ENCODE results near the gene PTOV1. TPM values are rescaled to one million over a fixed set of nuclear protein-coding genes. Genes with fewer than 3 reads are reported as not detected.
A peak's percentile ranks its signal among the peaks of the same experiment; 100 is the strongest.

The PTOV1 gene
- total and polyA plus RNA-seq, 2 of the 13 experiments (the other 11 are each of a cell fraction or from before 2014, with no cell fraction given): 63.5 to 68.5 TPM

DNA sequence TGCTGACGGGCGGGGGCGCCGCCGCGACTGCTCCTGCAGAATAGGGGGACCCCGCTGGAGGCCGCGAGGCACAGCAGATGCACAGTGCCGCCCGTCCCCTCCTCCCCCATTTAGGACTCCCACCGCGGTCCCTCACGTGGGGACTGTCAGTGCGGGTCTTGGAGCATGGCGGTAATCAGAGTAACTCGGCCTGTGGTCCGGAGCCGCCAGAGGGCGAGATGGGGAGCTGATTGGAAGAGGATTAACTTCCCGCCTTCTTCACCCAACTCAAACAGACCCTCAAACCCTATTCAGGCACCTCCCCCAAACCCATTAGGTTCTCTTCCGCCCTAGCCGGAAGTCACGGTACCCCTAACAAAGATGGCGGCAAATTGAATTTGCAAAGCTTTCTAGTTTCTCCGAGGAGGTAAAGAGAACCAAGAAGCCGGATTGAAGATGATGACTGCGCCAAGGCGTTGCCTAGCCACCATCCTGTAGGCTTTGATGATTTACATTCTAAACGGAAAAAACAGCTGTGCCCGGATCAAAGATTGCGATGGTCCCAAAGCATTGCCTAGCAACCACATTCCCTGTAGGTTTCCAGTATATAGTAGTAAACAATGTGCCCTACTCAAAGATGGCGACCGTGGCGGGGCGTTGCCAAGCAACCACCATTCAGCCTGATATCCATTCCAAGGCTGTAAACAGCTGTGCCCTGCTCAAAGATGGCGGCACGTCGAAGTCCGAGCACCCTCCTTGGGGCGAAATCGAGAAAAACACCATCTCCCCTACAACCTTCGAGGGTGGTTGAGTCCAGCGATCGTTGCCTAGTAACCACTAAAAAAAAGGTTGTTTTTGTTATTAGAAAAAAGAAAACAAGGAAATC is 37.7 kb upstream of the PTOV1 start, which contains the start of gene FUZ (continued):
- TF ChIP-seq ZNF691 (CRISPR knock-in tag; IDR thresholded peaks at IDR 0.05; ENCODE audit: borderline replicate concordance, low read depth) (no peak), FOXA3 (CRISPR knock-in tag; IDR thresholded peaks at IDR 0.05) (no peak), MEF2D (CRISPR knock-in tag; IDR thresholded peaks at IDR 0.05) (no peak), ZNF816 (CRISPR knock-in tag; IDR thresholded peaks at IDR 0.05; ENCODE audit: borderline replicate concordance) (no peak), MYPOP (CRISPR knock-in tag; IDR thresholded peaks at IDR 0.05) (no peak), MTF1 (CRISPR knock-in tag; IDR thresholded peaks at IDR 0.05) (no peak), ISL2 (CRISPR knock-in tag; IDR thresholded peaks at IDR 0.05) (no peak), ZNF572 (CRISPR knock-in tag; IDR thresholded peaks at IDR 0.05) (no peak), HOXA3 (CRISPR knock-in tag; IDR thresholded peaks at IDR 0.05) (peak; percentile 51; the same call in 1 of the 2 replicates), ZSCAN9 (CRISPR knock-in tag; IDR thresholded peaks at IDR 0.05; ENCODE audit: borderline replicate concordance) (no peak), ETS1 (CRISPR knock-in tag; IDR thresholded peaks at IDR 0.05) (no peak)
- TF ChIP-seq, protein P1, sequence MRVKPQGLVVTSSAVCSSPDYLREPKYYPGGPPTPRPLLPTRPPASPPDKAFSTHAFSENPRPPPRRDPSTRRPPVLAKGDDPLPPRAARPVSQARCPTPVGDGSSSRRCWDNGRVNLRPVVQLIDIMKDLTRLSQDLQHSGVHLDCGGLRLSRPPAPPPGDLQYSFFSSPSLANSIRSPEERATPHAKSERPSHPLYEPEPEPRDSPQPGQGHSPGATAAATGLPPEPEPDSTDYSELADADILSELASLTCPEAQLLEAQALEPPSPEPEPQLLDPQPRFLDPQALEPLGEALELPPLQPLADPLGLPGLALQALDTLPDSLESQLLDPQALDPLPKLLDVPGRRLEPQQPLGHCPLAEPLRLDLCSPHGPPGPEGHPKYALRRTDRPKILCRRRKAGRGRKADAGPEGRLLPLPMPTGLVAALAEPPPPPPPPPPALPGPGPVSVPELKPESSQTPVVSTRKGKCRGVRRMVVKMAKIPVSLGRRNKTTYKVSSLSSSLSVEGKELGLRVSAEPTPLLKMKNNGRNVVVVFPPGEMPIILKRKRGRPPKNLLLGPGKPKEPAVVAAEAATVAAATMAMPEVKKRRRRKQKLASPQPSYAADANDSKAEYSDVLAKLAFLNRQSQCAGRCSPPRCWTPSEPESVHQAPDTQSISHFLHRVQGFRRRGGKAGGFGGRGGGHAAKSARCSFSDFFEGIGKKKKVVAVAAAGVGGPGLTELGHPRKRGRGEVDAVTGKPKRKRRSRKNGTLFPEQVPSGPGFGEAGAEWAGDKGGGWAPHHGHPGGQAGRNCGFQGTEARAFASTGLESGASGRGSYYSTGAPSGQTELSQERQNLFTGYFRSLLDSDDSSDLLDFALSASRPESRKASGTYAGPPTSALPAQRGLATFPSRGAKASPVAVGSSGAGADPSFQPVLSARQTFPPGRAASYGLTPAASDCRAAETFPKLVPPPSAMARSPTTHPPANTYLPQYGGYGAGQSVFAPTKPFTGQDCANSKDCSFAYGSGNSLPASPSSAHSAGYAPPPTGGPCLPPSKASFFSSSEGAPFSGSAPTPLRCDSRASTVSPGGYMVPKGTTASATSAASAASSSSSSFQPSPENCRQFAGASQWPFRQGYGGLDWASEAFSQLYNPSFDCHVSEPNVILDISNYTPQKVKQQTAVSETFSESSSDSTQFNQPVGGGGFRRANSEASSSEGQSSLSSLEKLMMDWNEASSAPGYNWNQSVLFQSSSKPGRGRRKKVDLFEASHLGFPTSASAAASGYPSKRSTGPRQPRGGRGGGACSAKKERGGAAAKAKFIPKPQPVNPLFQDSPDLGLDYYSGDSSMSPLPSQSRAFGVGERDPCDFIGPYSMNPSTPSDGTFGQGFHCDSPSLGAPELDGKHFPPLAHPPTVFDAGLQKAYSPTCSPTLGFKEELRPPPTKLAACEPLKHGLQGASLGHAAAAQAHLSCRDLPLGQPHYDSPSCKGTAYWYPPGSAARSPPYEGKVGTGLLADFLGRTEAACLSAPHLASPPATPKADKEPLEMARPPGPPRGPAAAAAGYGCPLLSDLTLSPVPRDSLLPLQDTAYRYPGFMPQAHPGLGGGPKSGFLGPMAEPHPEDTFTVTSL (CRISPR knock-in tag; IDR thresholded peaks at IDR 0.05; ENCODE audit: borderline replicate concordance): no peak
- TF ChIP-seq, protein P2, sequence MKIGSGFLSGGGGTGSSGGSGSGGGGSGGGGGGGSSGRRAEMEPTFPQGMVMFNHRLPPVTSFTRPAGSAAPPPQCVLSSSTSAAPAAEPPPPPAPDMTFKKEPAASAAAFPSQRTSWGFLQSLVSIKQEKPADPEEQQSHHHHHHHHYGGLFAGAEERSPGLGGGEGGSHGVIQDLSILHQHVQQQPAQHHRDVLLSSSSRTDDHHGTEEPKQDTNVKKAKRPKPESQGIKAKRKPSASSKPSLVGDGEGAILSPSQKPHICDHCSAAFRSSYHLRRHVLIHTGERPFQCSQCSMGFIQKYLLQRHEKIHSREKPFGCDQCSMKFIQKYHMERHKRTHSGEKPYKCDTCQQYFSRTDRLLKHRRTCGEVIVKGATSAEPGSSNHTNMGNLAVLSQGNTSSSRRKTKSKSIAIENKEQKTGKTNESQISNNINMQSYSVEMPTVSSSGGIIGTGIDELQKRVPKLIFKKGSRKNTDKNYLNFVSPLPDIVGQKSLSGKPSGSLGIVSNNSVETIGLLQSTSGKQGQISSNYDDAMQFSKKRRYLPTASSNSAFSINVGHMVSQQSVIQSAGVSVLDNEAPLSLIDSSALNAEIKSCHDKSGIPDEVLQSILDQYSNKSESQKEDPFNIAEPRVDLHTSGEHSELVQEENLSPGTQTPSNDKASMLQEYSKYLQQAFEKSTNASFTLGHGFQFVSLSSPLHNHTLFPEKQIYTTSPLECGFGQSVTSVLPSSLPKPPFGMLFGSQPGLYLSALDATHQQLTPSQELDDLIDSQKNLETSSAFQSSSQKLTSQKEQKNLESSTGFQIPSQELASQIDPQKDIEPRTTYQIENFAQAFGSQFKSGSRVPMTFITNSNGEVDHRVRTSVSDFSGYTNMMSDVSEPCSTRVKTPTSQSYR (CRISPR knock-in tag; IDR thresholded peaks at IDR 0.05; ENCODE audit: borderline replicate concordance): no peak
- TF ChIP-seq, protein P3, sequence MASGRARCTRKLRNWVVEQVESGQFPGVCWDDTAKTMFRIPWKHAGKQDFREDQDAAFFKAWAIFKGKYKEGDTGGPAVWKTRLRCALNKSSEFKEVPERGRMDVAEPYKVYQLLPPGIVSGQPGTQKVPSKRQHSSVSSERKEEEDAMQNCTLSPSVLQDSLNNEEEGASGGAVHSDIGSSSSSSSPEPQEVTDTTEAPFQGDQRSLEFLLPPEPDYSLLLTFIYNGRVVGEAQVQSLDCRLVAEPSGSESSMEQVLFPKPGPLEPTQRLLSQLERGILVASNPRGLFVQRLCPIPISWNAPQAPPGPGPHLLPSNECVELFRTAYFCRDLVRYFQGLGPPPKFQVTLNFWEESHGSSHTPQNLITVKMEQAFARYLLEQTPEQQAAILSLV (CRISPR knock-in tag; IDR thresholded peaks at IDR 0.05; ENCODE audit: borderline replicate concordance): no peak

Data from HepG2 (cell line).